ENCODE measurements around the gene CRTC3.
A peak's percentile ranks its signal among the peaks of the same experiment; 100 is the strongest.

The CRTC3 gene

DNA sequence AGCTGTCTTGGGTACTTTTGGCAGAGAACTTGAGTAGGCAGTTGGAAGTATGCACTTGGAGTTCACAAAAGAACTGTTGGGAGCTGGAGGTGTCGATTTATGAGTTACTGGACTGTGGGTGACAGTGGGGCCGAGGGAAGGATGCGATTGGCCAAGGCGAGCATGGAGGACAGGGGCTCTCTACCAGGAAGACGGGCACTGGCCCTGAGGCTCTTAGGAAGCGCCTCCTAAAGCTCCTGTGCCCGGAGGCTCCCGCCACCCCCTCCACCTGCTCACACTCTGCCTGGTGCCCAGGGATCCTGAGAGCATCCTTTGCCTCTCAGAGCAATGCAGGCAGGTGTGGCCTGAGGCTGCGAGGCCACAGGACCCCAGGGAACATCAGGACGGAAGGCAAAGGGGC lies 69.0 kb downstream of the CRTC3 start:
- no peak overlapping the region for H3K27ac ChIP-seq (ENCODE audit: low read depth, low read length)
- H3K36me3 ChIP-seq (ENCODE audit: control insufficient read depth in 1 of 2, insufficient read depth in 2 of 2, low read length in 2 of 2), result peaks cover 0 to 8% of the 10 kb centered on the region in 2 donors
- no peaks in the 10 kb centered on the region for H3K27me3 ChIP-seq (ENCODE audit: control insufficient read depth in 1 of 2, insufficient read depth in 2 of 2, low read length in 2 of 2)
- peaks cover 11 to 23% of the 10 kb centered on the region in 2 donors for H3K4me1 ChIP-seq (ENCODE audit: control insufficient read depth in 1 of 2, insufficient read depth in 2 of 2, low read length in 2 of 2)
- H3K9ac ChIP-seq (ENCODE audit: low read depth in 1 of 2, low read length in 2 of 2), result no peak overlapping the region
- H3K9me3 ChIP-seq (ENCODE audit: control insufficient read depth in 1 of 2, low read length in 2 of 2), result no peaks in the 10 kb centered on the region
- H3K4me3 ChIP-seq (ENCODE audit: low read depth in 1 of 2, low read length in 2 of 2), result no peak overlapping the region

DNA sequence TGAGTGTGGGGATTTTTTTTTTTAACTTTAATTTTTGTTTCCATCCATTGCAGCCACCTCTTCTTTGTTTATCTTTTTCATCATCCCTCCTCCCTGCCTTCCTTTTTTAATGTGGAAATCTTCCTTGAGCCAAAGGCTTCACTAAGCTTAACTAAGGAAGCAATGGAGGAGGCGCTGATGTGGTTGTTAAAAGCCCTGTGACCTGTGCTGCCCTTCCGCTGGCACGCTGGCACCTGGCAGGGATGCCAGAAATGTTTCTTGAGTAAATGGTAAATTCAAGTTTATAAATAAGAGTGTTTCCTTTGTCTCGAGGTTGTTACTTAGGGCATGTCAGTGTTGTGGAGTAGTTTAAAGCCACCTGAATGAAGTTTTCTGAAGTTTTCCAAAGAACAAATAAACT lies 69.4 kb downstream of the CRTC3 start:
- no peak overlapping the region for H3K27ac ChIP-seq (ENCODE audit: low read depth, low read length)
- peaks cover 11 to 18% of the 10 kb centered on the region in 2 donors for H3K4me1 ChIP-seq (ENCODE audit: control insufficient read depth in 1 of 2, insufficient read depth in 2 of 2, low read length in 2 of 2)
- H3K9me3 ChIP-seq (ENCODE audit: control insufficient read depth in 1 of 2, low read length in 2 of 2), result no peaks in the 10 kb centered on the region
- H3K27me3 ChIP-seq (ENCODE audit: control insufficient read depth in 1 of 2, insufficient read depth in 2 of 2, low read length in 2 of 2), result no peaks in the 10 kb centered on the region
- H3K4me3 ChIP-seq (ENCODE audit: low read depth in 1 of 2, low read length in 2 of 2), result no peak overlapping the region
- H3K36me3 ChIP-seq (ENCODE audit: control insufficient read depth in 1 of 2, insufficient read depth in 2 of 2, low read length in 2 of 2), result peaks cover 0 to 8% of the 10 kb centered on the region in 2 donors
- H3K9ac ChIP-seq (ENCODE audit: low read depth in 1 of 2, low read length in 2 of 2), result no peak overlapping the region

DNA sequence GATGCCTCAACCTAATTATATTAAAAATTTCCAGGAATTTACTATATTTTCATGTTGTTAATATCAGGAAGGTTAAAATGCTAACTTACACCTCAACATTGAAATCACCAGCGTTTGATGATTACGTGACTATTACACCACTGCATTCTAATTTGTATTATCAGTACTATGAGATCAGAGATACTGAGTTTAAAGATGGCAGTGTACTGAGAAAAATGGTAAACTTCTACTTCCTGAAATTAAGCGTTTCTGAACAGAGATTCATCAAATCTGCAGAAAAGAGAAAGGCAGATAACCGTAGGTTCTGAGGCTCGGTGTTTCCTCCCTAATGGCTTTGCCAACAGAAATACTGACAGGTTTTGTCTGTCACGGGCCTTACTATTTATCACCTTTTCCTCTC lies 69.9 kb downstream of the CRTC3 start:
- no peaks in the 10 kb centered on the region for H3K9me3 ChIP-seq (ENCODE audit: control insufficient read depth in 1 of 2, low read length in 2 of 2)
- H3K4me3 ChIP-seq (ENCODE audit: low read depth in 1 of 2, low read length in 2 of 2), result no peak overlapping the region
- peaks cover 0 to 8% of the 10 kb centered on the region in 2 donors for H3K36me3 ChIP-seq (ENCODE audit: control insufficient read depth in 1 of 2, insufficient read depth in 2 of 2, low read length in 2 of 2)
- H3K9ac ChIP-seq (ENCODE audit: low read depth in 1 of 2, low read length in 2 of 2), result no peak overlapping the region
- no peaks in the 10 kb centered on the region for H3K27me3 ChIP-seq (ENCODE audit: control insufficient read depth in 1 of 2, insufficient read depth in 2 of 2, low read length in 2 of 2)
- peaks cover 11 to 14% of the 10 kb centered on the region in 2 donors for H3K4me1 ChIP-seq (ENCODE audit: control insufficient read depth in 1 of 2, insufficient read depth in 2 of 2, low read length in 2 of 2)
- H3K27ac ChIP-seq (ENCODE audit: low read depth, low read length), result no peak overlapping the region

DNA sequence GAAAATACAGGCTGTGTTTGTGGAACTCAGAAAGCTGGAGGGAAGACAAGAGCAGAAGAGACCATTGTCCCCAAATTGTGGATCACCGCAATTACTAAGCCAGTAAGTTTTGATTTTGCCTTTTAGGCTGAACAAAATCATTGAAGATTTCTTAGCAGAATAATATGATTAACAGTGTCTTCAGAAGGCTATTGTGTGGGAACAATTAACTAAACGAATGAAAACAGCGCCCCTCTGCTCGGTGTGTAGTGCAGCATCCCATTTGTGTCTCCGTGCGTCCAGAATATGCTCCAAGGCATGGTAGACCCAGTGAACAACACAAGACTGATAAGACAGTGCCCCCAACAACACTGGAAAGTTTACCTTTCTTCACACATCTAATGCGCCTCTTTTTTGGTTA lies 71.2 kb downstream of the CRTC3 start:
- Histone ChIP-seq H3K27ac (ENCODE audit: low read depth, low read length) (no peak overlapping the region), H3K4me1 (ENCODE audit: control insufficient read depth in 1 of 2, insufficient read depth in 2 of 2, low read length in 2 of 2) (peaks cover 11% of the 10 kb centered on the region in 2 donors), H3K9me3 (ENCODE audit: control insufficient read depth in 1 of 2, low read length in 2 of 2) (no peaks in the 10 kb centered on the region), H3K27me3 (ENCODE audit: control insufficient read depth in 1 of 2, insufficient read depth in 2 of 2, low read length in 2 of 2) (no peaks in the 10 kb centered on the region), H3K36me3 (ENCODE audit: control insufficient read depth in 1 of 2, insufficient read depth in 2 of 2, low read length in 2 of 2) (peaks cover 0 to 5% of the 10 kb centered on the region in 2 donors), H3K4me3 (ENCODE audit: low read depth in 1 of 2, low read length in 2 of 2) (no peak overlapping the region), H3K9ac (ENCODE audit: low read depth in 1 of 2, low read length in 2 of 2) (no peak overlapping the region)

DNA sequence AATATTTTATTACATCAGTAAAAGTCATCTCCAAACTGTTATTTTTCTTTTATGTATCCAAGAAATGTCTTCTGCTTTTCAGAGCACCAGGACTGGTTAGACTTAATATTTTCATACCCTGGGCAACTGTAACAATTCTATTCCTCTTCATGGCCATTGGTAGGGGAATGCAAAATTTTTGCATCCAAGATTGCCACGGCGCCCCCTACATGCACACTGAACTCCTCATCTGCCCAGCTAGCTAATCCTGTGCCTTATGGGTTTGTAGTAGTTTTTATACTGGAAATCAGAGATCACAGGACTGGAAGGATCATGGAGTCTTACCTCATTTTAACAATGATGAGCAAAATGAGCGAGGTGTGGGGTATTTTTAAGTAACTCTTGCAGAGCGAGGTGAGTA lies 74.2 kb downstream of the CRTC3 start:
- H3K27me3 ChIP-seq (ENCODE audit: control insufficient read depth in 1 of 2, insufficient read depth in 2 of 2, low read length in 2 of 2), result no peaks in the 10 kb centered on the region
- H3K9me3 ChIP-seq (ENCODE audit: control insufficient read depth in 1 of 2, low read length in 2 of 2), result no peaks in the 10 kb centered on the region
- no peak overlapping the region for H3K27ac ChIP-seq (ENCODE audit: low read depth, low read length)
- no peak overlapping the region for H3K9ac ChIP-seq (ENCODE audit: low read depth in 1 of 2, low read length in 2 of 2)
- no peak overlapping the region for H3K4me3 ChIP-seq (ENCODE audit: low read depth in 1 of 2, low read length in 2 of 2)
- peaks cover under 1 to 4% of the 10 kb centered on the region in 2 donors for H3K4me1 ChIP-seq (ENCODE audit: control insufficient read depth in 1 of 2, insufficient read depth in 2 of 2, low read length in 2 of 2)
- peaks cover 0 to 20% of the 10 kb centered on the region in 2 donors for H3K36me3 ChIP-seq (ENCODE audit: control insufficient read depth in 1 of 2, insufficient read depth in 2 of 2, low read length in 2 of 2)

DNA sequence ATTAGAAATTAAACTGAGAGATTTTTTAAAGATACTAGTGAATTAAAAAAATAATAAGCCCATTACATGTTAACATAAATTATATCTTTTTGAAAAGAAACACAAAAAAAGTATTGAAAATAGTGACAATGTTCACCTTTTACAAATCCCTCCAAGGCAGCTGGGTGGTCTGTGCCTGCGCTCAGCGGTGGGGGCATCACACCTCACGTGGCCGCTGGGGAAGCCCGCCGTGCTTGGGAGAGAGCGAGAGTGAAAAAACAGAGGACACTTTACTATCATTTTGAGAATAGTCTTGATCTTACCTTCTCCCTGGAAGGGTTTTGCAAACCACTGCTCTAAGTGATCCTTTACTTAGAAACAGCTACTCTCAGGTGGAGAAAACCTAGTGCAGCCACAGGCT lies 76.9 kb downstream of the CRTC3 start:
- Histone ChIP-seq H3K9ac (ENCODE audit: low read depth in 1 of 2, low read length in 2 of 2) (no peak overlapping the region), H3K27ac (ENCODE audit: low read depth, low read length) (no peak overlapping the region), H3K4me1 (ENCODE audit: control insufficient read depth in 1 of 2, insufficient read depth in 2 of 2, low read length in 2 of 2) (peaks cover 2 to 4% of the 10 kb centered on the region in 2 donors), H3K9me3 (ENCODE audit: control insufficient read depth in 1 of 2, low read length in 2 of 2) (no peaks in the 10 kb centered on the region), H3K4me3 (ENCODE audit: low read depth in 1 of 2, low read length in 2 of 2) (no peak overlapping the region), H3K27me3 (ENCODE audit: control insufficient read depth in 1 of 2, insufficient read depth in 2 of 2, low read length in 2 of 2) (no peaks in the 10 kb centered on the region), H3K36me3 (ENCODE audit: control insufficient read depth in 1 of 2, insufficient read depth in 2 of 2, low read length in 2 of 2) (peaks cover 0 to 17% of the 10 kb centered on the region in 2 donors)

DNA sequence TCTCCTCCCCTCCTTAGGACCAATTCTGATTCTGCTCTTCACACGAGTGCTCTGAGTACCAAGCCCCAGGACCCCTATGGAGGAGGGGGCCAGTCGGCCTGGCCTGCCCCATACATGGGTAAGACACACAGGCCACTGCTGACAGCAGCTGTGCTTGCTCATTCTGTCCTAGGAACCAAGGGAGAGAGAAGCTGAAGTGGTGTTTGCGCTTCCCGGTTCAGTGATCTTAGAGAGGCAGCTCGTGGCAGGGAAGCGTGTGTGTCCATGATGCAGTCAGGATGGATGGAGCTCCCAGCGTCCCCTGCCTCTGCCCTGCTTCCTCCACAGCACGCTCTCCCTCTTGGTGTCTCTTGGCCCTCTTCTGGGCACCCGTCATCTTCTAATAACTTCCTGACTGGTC lies 77.6 kb downstream of the CRTC3 start:
- Histone ChIP-seq H3K9me3 (ENCODE audit: control insufficient read depth in 1 of 2, low read length in 2 of 2) (no peaks in the 10 kb centered on the region), H3K36me3 (ENCODE audit: control insufficient read depth in 1 of 2, insufficient read depth in 2 of 2, low read length in 2 of 2) (peaks cover 0 to 20% of the 10 kb centered on the region in 2 donors), H3K9ac (ENCODE audit: low read depth in 1 of 2, low read length in 2 of 2) (no peak overlapping the region)

DNA sequence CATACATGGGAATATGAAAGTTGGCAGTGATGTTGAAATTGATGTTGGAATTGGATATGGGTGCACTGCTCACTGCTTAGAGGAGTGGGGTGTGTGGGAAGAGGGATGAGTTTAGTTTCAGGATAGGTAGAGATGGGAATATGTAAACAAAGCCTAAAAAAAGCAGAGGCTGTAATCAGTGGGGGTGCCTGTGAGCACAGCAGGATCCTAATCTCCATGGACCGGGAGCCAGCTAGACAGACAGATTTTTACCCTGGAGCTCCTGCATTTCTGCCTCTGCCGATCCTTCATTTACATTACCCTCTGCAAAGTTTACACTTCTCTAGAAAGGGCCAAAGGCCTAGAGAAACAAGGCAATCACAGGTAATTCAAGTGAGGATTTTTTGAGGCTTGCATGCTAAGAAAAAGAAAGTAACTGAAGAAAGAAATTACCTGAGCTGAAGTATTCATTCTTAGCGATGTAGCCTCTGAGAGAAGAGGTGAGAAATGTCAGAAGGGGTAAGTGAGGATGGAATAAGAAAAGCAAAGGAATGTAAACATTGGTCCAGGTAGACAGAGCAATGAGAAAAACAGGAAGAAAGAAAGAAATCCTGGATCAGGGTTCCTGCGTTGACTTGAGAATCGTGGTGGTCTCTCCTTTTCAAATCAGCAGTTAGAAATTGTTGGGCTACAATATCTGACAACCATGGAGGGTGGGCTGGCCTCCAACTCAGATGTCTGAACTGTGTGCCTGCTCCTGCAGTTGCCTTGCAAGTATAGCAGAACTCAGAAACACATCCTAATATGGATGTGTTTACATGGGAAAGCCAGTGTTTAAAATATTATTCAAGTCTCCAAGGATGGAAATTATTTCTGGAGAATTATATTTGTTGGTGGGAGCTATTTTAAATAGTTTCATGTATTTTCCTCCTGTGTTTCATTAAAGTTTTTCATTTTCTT lies 79.8 kb downstream of the CRTC3 start:
- Histone ChIP-seq H3K36me3 (ENCODE audit: control insufficient read depth in 1 of 2, insufficient read depth in 2 of 2, low read length in 2 of 2) (peaks cover 0 to 24% of the 10 kb centered on the region in 2 donors), H3K27ac (ENCODE audit: low read depth, low read length) (peak overlapping the region; percentile 53), H3K4me1 (ENCODE audit: control insufficient read depth in 1 of 2, insufficient read depth in 2 of 2, low read length in 2 of 2) (peaks cover 2 to 4% of the 10 kb centered on the region in 2 donors), H3K9ac (ENCODE audit: low read depth in 1 of 2, low read length in 2 of 2) (no peak overlapping the region), H3K27me3 (ENCODE audit: control insufficient read depth in 1 of 2, insufficient read depth in 2 of 2, low read length in 2 of 2) (no peaks in the 10 kb centered on the region), H3K9me3 (ENCODE audit: control insufficient read depth in 1 of 2, low read length in 2 of 2) (no peaks in the 10 kb centered on the region), H3K4me3 (ENCODE audit: low read depth in 1 of 2, low read length in 2 of 2) (no peak overlapping the region)

More for the DNA sequence above, 77.6 kb downstream of the CRTC3 start:
- Histone ChIP-seq H3K4me1 (ENCODE audit: control insufficient read depth in 1 of 2, insufficient read depth in 2 of 2, low read length in 2 of 2) (peaks cover 2 to 4% of the 10 kb centered on the region in 2 donors), H3K27me3 (ENCODE audit: control insufficient read depth in 1 of 2, insufficient read depth in 2 of 2, low read length in 2 of 2) (no peaks in the 10 kb centered on the region), H3K4me3 (ENCODE audit: low read depth in 1 of 2, low read length in 2 of 2) (no peak overlapping the region), H3K27ac (ENCODE audit: low read depth, low read length) (no peak overlapping the region)

DNA sequence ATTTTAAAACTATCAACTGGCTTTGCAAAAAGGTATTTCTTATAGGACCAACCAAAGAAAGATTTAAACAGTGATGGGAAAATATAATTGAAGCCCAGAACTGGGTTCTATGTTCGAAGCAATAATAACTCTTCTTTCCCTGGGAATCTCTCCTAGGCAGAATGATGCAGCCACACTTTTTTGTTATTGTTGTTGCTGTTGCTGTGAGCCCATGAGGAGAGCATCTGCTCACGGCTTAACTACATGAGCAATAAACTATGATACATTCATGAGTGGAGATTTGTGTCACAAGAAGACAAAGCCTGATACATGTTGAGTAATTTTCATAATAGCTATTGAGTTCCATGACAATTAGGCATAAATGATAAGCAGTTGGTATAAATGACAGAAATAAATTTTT lies 80.5 kb downstream of the CRTC3 start:
- Histone ChIP-seq H3K4me3 (ENCODE audit: low read depth in 1 of 2, low read length in 2 of 2) (no peak overlapping the region), H3K27ac (ENCODE audit: low read depth, low read length) (no peak overlapping the region), H3K9ac (ENCODE audit: low read depth in 1 of 2, low read length in 2 of 2) (no peak overlapping the region), H3K4me1 (ENCODE audit: control insufficient read depth in 1 of 2, insufficient read depth in 2 of 2, low read length in 2 of 2) (peaks cover 2 to 4% of the 10 kb centered on the region in 2 donors), H3K27me3 (ENCODE audit: control insufficient read depth in 1 of 2, insufficient read depth in 2 of 2, low read length in 2 of 2) (no peaks in the 10 kb centered on the region), H3K36me3 (ENCODE audit: control insufficient read depth in 1 of 2, insufficient read depth in 2 of 2, low read length in 2 of 2) (peaks cover 0 to 24% of the 10 kb centered on the region in 2 donors), H3K9me3 (ENCODE audit: control insufficient read depth in 1 of 2, low read length in 2 of 2) (no peaks in the 10 kb centered on the region)

DNA sequence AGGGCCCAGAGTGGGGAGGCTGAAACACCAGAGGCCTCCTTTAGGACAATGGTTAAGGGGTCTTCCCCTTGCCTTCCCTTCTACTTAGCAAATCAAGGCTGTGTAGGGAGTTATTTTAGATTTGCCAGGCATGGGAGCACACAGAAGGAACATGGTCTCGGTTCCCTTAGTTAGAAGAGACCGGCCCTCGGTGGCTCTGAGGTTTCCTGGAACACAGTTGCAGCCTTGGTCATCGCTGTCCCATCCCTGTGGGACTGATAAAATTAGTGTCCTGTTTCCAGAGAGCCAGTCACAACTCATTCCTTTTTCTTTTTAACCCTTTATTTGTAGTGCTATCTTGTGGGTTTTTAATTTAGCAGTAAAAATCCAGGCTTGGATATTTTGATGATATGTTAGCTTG lies 81.4 kb downstream of the CRTC3 start:
- Histone ChIP-seq H3K9ac (ENCODE audit: low read depth in 1 of 2, low read length in 2 of 2) (no peak overlapping the region), H3K9me3 (ENCODE audit: control insufficient read depth in 1 of 2, low read length in 2 of 2) (no peaks in the 10 kb centered on the region), H3K4me1 (ENCODE audit: control insufficient read depth in 1 of 2, insufficient read depth in 2 of 2, low read length in 2 of 2) (peaks cover 2 to 4% of the 10 kb centered on the region in 2 donors), H3K27ac (ENCODE audit: low read depth, low read length) (no peak overlapping the region), H3K27me3 (ENCODE audit: control insufficient read depth in 1 of 2, insufficient read depth in 2 of 2, low read length in 2 of 2) (no peaks in the 10 kb centered on the region), H3K36me3 (ENCODE audit: control insufficient read depth in 1 of 2, insufficient read depth in 2 of 2, low read length in 2 of 2) (peaks cover 3 to 24% of the 10 kb centered on the region in 2 donors), H3K4me3 (ENCODE audit: low read depth in 1 of 2, low read length in 2 of 2) (no peak overlapping the region)

Measured in duodenal mucosa (tissue), 2 donors.